Measurements from ENCODE around the gene PAK4.

- no peak for TF ChIP-seq BCL11A (IDR thresholded peaks at IDR 0.05; ENCODE audit: low read depth in 2 of 2, low read length in 2 of 2)
- TF ChIP-seq EP300 (IDR thresholded peaks at IDR 0.05; ENCODE audit: borderline replicate concordance in 1 of 2, low read depth in 2 of 2, low read length in 2 of 2), result no peak
- no peak for TF ChIP-seq MAFK (IDR thresholded peaks at IDR 0.05; ENCODE audit: low read depth, low read length)
- no peak for TF ChIP-seq KDM5A (IDR thresholded peaks at IDR 0.05; ENCODE audit: low read length)
- TF ChIP-seq CTCF (IDR thresholded peaks at IDR 0.05; ENCODE audit: control extremely low read depth in 1 of 3, insufficient read depth in 1 of 3, low read depth in 1 of 3, low read length in 3 of 3), result no peak
- TF ChIP-seq POLR2A (IDR thresholded peaks at IDR 0.05; ENCODE audit: control extremely low read depth in 1 of 2, low read depth in 2 of 2, low read length in 2 of 2), result no peak
- TF ChIP-seq RAD21 (IDR thresholded peaks at IDR 0.05 in 1 of 2, conservative IDR thresholded peaks at IDR 0.05 in 1 of 2; ENCODE audit: low read depth in 2 of 2, low read length in 2 of 2), result no peak
- no peak for TF ChIP-seq YY1 (IDR thresholded peaks at IDR 0.05; ENCODE audit: low read depth, low read length)
- no peak for TF ChIP-seq POLR2AphosphoS5 (IDR thresholded peaks at IDR 0.05; ENCODE audit: low read depth, low read length)
- no peak for TF ChIP-seq USF2 (IDR thresholded peaks at IDR 0.05; ENCODE audit: low read length)
- no peak for TF ChIP-seq TCF12 (IDR thresholded peaks at IDR 0.05; ENCODE audit: low read depth, low read length)
- TF ChIP-seq CEBPB (IDR thresholded peaks at IDR 0.05; ENCODE audit: low read depth, low read length), result no peak
- TF ChIP-seq EZH2 (IDR thresholded peaks at IDR 0.05; ENCODE audit: low read depth, low read length, severe bottlenecking), result no peak
Measured at GRCh38 chr19:39150235-39150634, 24.6 kb downstream of the PAK4 start.
